ENCODE measurements around the gene PIGA.
"Not testable (repeated sequence)": the region's sequence is repeated elsewhere in the genome, so short reads cannot be mapped to it uniquely, and the experiment has no call there.

PIGA gene

DNA sequence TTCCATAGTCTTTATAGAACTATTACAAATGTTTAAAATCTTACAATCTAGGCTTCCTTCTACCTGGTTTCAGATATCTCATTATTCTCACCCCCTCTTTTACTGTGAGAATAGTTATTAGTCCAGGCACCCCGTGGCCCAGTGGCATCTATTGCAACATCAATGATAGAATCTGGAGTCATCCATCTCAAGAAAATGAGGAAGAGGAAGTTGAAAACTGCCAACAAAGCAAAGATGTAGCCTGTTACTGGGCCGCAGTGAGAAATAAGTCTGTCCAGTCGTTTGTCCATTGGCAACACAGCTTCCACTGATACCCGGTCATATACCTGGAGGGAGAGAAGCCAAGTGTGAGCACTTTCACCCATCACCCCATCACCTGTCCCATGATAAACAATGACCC lies 13.9 kb downstream of the PIGA start:
- DNase-seq (ENCODE audit: low read depth in 2 of 2): no peak

DNA sequence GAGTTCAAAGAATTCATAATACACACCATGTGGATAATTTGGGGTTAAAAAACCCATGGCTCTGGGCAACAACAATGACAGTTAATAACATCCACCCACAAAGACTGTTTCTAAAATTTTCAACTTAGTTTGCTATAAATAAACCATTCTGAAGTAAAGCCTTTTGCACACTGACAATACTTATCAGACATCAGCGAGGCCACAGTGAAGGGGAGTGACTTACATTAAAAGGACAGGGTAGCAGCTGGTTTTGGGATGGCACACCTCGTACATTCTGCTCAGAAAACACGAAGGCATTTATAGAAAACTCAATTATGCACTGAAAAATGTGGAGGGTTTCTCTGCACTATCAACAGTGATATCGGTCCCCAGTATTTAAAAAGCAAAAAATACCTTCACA lies 15.0 kb downstream of the PIGA start:
- no peak for DNase-seq (ENCODE audit: low read depth in 2 of 2)

DNA sequence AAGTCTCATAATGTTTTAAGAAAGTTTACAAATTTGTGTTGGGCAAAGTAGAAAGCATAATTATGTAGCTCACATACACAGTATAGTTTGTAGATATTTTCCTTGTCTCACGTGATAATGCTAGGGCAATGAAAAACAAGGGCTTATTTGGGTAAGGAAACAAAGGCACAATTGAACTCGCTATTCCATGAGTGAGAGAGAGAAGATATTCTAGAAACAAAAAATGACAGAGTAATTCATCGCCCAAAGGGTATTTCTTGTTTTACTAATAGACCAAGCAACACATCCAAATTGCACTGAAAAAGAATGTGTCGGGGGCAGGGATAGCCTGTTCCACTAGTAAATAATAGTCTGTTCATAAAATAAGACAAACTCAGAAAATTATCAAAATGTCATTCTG lies 16.2 kb downstream of the PIGA start:
- DNase-seq (ENCODE audit: low read depth in 2 of 2): no peak

DNA sequence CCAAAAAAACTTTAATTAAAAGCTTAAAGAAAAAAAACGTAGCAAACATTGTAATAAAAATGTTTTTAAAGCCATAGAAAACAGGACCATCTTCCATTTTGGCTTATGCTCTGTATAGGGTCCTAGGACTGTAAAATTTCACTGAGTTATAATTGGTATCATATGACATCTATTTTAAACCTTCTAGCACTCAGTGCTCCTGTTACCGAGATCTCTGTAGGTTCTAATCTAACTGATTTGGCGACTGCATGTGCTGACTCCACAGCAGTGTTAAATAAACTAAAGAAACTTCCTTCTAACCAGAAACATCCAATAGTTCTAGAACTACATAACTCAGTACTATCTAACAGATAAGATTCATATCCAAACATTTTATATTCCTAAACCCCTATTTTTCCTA lies 19.8 kb downstream of the PIGA start, which contains the start of gene ASB11:
Gene ASB11, minus strand, starts transcription at position 132 of the 400 bp plus-strand sequence. Its CDS starts 35 bp downstream, at position 97.
- DNase-seq (ENCODE audit: low read depth in 2 of 2): no peak

DNA sequence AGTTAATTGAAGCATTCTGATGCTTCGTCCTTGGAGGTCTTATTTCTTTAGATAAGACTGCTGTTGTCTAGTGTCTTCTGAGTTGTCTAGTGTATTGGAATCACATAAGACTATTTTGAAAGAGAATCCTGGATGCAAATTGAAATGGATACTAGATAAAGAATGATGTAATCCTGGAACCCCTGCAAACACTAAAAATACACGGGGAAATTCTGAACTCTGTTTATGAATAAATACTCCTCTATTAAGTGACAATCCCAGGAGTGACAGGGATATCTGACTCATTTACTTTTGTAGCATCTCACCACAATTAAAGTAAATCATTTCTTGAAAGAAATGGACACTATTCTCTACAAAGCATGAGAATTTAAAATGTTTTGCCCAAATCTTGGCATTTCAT lies 20.9 kb downstream of the PIGA start:
- DNase-seq (ENCODE audit: low read depth in 2 of 2): no peak

DNA sequence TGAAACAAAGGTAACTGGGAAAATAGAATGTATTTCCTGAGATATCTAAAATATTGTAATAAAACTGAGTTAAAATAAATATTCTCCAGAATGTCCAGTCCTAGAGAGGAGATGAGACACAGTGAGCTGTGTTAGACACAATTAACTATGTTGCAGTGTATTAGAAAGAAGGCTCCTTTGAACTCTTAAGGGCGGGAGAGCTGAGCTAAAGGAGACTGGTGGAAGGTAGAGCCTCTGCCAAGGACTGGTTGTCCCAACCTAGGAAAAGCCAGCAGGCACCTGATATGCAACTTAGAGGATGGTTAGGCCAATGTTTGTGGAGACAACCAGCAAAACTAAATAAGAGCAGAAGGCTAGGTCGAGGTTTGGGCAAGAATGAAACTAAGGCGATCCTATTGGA lies 24.2 kb downstream of the PIGA start:
- DNase-seq (ENCODE audit: low read depth in 2 of 2): no peak

DNA sequence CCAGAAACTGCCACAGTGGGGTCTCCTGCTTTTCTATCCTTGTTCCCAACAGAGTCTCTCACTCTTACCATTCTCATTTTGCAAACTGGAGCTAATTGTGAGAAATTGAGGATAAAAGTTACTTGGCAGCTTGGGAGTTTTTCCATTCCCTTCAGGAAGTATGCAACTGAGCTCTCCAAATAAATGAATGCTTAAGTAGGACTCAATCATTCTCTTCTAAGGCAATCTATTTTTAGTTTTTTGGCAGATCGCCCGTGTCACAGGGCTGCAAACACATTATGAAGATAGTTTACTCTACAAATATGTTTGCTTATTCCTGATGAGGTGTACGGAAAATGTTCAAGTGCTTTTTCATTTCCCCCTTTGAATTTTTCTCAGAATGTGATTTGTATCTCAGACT lies 25.2 kb downstream of the PIGA start:
- DNase-seq (ENCODE audit: low read depth in 2 of 2): peak in 1 of 2 experiments; percentile 5

DNA sequence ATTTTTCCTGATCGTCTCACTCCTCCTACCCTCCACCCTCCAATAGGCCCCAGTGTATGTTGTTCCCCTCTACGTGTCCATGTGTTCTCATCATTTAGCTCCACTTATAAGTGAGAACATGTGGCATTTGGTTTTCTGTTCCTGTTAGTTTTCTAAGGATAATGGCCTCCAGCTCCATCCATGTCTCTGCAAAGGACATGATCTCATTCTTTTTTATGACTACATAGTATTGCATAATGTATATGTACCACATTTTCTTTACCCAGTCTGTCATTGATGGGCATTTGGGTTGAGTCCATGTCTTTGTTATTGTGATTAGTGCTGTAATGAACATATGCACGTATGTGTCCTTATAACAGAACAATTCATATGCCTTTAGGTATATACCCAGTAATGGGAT lies 29.4 kb downstream of the PIGA start:
- not testable (repeated sequence) for DNase-seq (ENCODE audit: low read depth in 2 of 2)

DNA sequence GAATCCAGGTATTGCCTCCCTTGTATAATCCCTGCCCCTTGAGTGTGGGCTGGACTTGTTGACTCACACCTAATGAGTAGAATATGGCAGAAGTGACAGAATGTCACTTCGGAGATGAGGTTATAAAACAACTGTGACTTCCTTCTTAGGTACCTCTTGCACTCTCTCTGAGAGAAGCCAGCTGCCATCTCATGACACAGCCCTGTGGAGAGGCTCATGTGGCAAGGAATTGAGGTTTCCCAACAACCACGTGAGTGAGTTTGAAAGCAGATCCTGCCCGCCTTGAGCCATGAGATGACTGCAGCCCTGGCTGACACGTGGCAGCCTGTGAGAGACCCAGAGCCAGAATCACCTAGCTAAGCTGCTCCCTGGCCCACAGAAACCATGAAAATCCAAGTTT lies 33.4 kb downstream of the PIGA start:
- no peak for DNase-seq (ENCODE audit: low read depth in 2 of 2)

DNA sequence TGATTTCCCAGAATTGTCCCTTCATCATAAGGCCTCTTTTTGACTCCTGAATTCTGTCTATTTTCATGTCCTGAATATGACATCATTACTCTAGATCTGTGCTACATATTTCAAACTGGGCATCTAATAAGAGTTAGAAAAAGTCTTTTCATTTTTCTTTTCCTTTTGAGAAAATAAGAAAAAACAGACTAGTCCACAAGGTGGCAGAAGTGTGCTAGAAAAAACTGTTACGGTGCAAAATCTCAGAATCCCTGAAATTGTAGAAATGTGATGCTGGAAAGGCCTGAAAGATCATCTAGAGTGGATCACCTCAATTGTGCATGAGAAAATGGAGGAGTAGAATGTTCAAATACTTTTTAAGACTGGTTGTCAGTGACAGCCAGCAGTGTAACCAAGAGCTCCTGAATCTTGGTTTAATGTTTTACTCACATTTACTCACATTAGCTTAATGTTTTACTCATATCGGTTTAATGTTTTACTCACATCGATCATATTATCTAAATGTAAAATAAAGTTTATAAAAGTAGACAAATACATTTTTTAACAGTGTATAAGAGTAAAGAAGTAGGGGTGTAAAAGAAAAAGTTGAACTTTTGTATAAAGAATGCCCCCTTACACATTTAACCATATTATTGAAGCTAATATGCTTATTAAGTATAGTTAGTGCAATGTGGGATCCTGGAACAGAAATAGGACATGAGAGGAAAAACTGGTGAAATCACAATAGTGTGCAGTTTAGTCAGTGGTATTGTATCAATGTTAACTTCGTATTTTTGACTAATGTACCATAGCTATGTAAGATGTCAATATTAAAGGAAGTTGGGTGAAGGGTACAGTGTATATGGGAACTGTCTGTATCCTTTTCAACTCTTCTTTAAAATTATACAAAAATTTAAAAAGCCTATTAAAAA lies 35.1 kb downstream of the PIGA start:
- no peak for DNase-seq (ENCODE audit: low read depth in 2 of 2)

DNA sequence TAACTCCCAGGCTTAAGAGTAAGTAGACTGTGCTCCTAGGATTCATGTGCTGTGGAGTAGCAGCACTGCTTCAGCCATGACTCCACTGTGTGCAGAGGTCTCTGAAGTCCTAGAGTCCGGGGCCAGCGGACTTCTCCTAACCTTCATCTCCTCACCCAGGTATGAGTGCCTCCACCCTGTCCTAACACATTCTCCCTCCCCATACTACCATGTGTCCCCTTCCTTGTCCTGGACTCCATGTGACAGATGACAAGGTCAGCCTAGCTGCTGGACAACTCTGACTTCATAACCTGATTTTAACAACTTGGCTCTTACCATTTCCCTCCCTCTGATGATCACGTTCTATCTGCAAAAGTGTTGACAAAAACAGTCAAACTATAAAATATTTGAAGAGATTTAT lies 36.5 kb downstream of the PIGA start:
- DNase-seq (ENCODE audit: low read depth in 2 of 2): no peak

DNA sequence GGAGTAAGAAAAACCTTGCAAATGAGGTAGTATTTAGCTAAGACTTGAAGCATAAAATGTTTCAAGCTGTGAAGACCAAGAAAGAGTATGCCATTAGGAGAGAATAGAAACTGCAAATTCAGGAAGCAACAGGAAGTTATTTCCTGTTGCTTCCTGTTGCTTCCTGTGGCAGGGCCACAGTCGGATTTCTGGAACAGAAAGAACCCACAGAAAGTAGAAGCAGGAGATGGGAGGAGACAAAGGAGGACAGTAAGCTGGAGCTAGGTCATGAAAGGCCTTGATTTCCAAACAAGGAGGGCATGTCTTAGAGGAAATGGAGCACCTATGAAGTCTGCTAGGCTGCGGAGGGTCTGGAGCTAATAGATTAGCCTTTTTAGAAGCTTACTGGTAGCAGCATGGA lies 37.1 kb downstream of the PIGA start:
- DNase-seq (ENCODE audit: low read depth in 2 of 2): no peak

DNA sequence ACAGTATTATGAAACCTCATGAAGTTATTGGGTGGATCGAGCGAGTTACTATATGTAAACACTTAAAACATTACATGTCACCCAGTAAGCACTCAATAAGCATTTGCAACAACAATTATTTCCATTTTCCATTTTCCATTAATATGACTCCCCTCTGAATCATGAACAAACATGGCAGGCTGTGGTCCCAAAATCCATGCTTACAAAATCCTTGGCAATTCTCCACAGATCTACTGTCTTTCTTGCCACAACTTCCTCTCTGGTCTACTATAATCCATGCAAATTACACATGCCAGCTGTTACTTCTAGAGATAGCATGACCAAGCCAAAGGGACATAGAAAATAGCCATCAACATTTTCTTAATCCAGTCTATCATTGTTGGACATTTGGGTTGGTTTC lies 41.9 kb downstream of the PIGA start:
- DNase-seq (ENCODE audit: low read depth in 2 of 2): no peak

DNA sequence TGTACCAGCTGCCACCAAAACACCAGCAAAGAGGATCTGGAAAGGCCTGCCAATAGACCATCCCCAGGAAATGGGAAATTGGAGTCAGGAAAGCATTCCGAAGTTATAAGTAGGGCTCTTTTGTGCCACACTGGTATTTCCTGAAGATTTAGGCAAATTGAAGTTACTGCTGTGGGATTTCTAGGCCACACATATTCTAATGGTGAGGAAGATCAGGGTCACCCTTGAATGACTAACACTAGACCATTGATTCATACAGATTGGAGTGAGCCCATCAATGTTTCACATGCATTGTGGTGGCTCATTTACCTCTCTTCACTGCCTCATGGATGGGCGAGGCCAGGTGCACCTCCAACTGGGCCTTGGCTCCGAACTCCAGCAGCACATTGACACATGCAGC lies 42.5 kb downstream of the PIGA start:
- DNase-seq (ENCODE audit: low read depth in 2 of 2): no peak

DNA sequence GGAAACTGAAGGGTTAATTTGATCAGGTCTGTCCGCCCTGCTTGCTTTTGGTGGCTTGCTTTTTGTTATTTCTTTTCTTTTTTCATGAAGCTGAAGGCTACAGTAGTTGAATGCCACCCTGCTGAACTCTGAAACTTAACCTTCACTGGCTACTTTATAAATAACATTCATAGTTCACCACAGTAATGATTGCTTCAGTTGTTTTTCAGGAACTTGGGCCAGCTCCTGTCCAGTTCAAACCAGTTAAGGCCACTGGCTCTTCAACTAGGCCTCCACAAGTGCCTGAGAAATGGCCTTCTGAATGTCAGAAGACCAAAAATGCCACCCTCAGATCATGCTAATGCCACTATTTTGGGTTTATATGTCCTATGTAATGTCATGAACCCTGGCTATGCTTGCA lies 57.7 kb downstream of the PIGA start:
- DNase-seq (ENCODE audit: low read depth in 2 of 2): no peak

DNA sequence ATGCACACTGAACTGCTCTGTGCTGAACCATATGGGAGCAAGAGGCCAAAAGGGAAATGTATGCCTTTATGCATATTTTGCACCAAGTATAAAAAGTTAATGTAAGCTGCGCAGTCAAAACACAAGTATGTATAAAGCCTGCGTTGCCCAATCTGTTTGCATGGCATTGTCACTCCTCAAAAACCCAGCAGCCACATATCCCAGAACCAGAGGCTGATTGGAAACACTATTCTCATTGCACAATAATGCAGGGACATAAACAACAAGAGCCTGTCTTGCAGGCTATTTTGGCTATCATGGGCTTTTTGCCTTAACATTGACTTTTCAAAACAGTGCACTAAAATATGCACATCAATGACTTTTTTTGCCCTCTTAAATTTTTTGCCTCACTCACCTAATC lies 60.4 kb downstream of the PIGA start:
- DNase-seq (ENCODE audit: low read depth in 2 of 2): no peak

DNA sequence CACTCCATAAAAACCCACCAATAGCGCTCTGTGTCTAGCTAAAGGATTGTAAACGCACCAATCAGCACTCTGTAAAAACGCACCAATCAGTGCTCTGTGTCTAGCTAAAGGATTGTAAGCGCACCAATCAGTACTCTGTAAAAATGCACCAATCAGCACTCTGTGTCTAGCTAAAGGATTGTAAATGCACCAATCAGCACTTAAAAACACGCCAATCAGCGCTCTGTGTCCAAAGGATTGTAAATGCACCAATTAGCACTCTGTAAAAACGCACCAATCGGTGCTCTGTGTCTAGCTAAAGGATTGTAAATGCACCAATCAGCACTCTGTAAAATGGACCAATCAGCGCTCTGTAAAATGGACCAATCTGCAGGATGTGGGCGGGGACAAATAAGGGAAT lies 62.0 kb downstream of the PIGA start:
- DNase-seq (ENCODE audit: low read depth in 2 of 2): not testable (repeated sequence)

DNA sequence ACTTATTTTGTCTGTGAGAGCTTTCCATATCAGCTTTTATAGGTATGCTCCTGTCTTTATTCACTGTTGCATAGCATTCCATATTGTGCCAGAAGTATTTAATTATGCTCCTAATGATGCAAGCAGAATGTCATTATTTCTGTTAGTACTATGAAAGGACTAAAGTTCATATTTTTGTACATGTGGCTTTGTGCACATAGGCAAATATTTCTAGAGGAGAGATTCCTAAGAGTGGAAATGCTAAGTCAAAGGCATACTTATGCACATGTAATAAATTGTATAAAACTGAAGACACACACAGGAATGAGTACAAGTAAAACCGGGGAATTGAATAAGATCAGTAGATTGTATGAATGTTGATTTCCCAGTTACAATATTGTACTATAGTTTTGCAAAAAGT lies 63.6 kb downstream of the PIGA start:
- DNase-seq (ENCODE audit: low read depth in 2 of 2): no peak

DNA sequence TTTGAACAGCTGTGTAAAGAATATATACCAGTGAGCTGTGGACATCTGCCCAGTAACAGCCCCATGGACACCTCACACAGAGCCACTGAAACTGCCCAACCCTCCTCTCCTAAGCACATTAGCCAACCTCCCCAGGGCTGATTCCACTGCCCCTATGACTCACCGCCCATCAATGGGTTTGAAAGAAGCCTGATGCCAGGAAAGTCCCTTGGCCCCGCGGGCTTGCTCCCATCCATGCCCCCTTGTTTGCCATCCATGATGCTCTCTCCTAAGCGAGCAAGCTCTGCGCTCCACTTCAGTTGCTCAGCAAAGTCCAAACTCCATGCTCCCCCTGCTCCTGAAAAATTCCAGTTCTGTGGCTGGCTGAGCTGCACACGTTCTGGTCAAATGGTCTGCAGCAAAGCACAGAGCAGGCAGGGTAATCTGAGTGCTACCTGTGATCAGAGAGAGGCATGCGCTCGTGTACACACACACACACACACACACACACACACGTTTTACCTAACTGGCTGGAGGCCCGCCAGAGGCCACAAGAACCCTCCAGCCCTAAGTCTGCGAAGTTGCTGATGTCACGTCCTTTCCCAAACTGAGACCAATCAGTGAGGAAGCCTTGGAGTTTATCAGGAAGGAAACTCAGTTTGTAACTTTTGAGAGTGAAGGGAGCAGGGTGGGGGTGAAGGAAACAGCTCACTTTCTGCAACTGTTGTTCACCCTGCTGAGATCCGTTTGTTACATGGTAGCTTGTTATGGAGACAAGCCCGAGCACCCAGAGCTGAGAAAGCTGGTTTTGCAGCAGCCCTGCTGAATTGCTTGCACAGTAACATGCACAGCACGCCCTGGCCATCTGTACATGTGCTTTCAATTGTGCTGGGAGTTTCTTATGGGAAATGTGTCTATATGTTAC lies 65.5 kb downstream of the PIGA start, which contains the start of gene ASB9:
Gene ASB9, minus strand, starts transcription at position 466 of the 904 bp plus-strand sequence. Its CDS starts 209 bp downstream, at position 257.
- peak; percentile 27 to 33 for DNase-seq (ENCODE audit: low read depth in 2 of 2)

All from fibroblast of skin of left quadriceps (primary cell).